HUES6 (cell line): ENCODE data around the gene CHRNB2.

Experiments used
- H3K27ac ChIP-seq: 2 replicates; pipeline ENCODE4 v1.7.0; 2013; ENCODE audit warnings: low read depth, mild to moderate bottlenecking, low read length, inconsistent platforms
- H3K27me3 ChIP-seq: 2 replicates; pipeline ENCODE4 v1.6.1; 2013; ENCODE audit warnings: low read length; ENCODE audit not compliant: control insufficient read depth, insufficient read depth
- H3K36me3 ChIP-seq: 2 replicates; pipeline ENCODE4 v1.6.1; 2013; ENCODE audit warnings: low read length; ENCODE audit not compliant: control insufficient read depth, insufficient read depth
- H3K4me1 ChIP-seq: 2 replicates; pipeline ENCODE4 v1.6.1; 2013; ENCODE audit warnings: low read length; ENCODE audit not compliant: control insufficient read depth, insufficient read depth
- H3K4me3 ChIP-seq: 2 replicates; pipeline ENCODE4 v1.5.1; 2013; ENCODE audit warnings: low read depth, low read length
- H3K9ac ChIP-seq: one replicate; pipeline ENCODE4 v1.6.1; 2013; ENCODE audit warnings: mild to moderate bottlenecking, low read length
- H3K9me3 ChIP-seq: 2 replicates; pipeline ENCODE4 v1.6.1; 2013; ENCODE audit warnings: low read depth, low read length; ENCODE audit not compliant: control insufficient read depth, insufficient read depth

CHRNB2 gene

DNA sequence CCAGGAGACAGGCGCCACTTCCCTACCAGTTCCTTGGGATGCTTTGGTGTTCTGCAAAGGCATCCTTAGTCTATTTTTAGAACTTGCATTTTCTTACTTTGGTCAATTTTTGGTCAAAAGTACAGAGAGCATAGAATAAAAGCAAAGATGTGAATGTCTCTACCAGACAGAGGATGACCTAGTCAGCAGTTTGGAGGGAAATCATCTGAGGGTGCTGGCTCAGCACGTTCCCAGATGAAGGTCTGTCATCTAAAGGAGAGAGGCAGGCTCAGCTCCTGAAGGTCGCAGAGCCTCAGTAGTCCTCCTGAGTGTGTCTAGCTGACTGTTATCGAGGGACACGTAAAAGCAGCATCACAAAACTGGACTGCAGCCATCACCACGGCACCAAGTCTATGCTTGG is 15.3 kb downstream of the CHRNB2 start:
- no peak overlapping the region for H3K4me3 ChIP-seq
- H3K4me1 ChIP-seq = no peaks in the 10 kb centered on the region
- H3K9ac ChIP-seq = no peak overlapping the region
- H3K36me3 ChIP-seq = peaks cover 99% of the 10 kb centered on the region
- no peaks in the 10 kb centered on the region for H3K27me3 ChIP-seq
- H3K9me3 ChIP-seq = no peaks in the 10 kb centered on the region
- no peak overlapping the region for H3K27ac ChIP-seq

DNA sequence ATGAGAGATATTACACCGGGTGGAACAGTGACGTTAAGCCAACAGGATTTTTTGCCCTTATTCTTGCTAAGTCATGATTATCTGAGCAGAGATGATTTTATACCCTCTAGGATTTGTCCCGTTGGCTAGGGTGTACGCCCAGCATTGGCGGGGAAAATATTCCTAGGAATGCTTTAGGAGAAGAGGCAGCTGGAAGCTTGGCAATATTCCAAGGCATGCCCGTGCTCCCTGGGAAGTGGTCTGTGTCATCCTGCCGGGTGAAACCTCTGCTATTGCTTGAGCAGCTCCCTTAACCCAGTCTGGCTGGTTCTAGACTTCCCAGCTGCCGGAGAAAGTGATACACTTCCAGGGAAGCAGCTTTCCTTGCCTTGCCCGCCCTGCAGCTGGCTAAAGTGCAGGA is 16.2 kb downstream of the CHRNB2 start:
- H3K36me3 ChIP-seq = peaks cover 99% of the 10 kb centered on the region
- no peak overlapping the region for H3K9ac ChIP-seq
- no peaks in the 10 kb centered on the region for H3K4me1 ChIP-seq
- H3K9me3 ChIP-seq = no peaks in the 10 kb centered on the region
- H3K4me3 ChIP-seq = no peak overlapping the region
- no peaks in the 10 kb centered on the region for H3K27me3 ChIP-seq
- H3K27ac ChIP-seq = no peak overlapping the region

DNA sequence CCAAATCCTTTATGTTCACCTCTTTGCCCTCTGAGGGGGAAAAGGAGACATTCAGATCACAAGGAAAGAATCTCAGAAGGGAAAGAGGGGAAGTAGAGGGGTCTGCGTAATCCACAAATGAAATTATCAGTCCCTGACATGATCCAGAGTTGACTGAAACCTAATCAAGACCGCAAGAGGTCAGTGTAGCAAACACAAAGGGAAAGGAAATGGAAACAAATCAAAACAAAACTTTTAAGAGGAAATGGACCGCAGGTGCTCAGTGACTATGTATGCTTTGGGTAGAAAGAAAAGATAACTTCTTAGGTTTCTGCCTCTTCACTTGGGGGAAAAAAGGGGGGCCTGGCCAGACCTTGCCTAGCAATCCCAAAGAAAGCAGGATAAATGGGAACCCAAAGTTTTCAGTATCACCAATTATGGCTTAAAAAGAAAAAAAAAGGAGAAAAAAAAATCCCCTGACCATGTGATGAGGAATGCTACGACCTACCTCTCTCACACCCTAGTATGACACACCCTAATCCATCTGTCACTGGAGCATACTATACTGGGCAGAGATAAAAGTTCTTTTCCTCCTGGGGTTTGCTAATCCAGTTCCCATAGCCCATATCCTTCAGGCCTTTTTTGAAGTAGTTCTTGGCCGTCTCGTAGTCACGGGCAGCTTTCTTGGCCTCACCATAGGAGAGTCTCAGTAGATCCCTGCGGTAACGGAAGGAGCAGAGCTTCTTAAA is 16.9 kb downstream of the CHRNB2 start:
- Histone ChIP-seq H3K27ac (no peak overlapping the region), H3K27me3 (no peaks in the 10 kb centered on the region), H3K36me3 (peaks cover 99% of the 10 kb centered on the region), H3K4me1 (no peaks in the 10 kb centered on the region), H3K4me3 (no peak overlapping the region), H3K9me3 (no peaks in the 10 kb centered on the region), H3K9ac (no peak overlapping the region)

DNA sequence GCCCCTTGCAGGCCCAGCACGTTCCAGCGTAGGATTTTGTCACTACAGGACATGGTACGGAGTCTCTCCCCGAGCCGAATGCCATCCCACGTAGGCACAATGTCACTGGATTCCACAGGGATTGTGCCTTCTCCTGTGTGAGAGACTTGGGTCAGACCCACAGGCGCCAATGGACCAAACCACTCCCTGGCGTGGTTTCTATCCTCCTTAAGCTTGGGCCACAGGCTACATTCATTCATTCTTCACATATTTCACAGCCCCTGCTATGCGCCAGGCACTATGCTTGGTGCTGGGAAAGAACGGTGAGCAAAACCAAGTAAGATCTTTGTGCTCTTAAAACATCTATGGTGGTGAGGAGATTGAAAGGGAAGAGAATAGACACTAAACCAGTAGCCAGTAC is 18.7 kb downstream of the CHRNB2 start:
- Histone ChIP-seq H3K9me3 (no peaks in the 10 kb centered on the region), H3K4me1 (no peaks in the 10 kb centered on the region), H3K4me3 (no peak overlapping the region), H3K27me3 (no peaks in the 10 kb centered on the region), H3K36me3 (peaks cover 99% of the 10 kb centered on the region), H3K27ac (no peak overlapping the region), H3K9ac (no peak overlapping the region)

DNA sequence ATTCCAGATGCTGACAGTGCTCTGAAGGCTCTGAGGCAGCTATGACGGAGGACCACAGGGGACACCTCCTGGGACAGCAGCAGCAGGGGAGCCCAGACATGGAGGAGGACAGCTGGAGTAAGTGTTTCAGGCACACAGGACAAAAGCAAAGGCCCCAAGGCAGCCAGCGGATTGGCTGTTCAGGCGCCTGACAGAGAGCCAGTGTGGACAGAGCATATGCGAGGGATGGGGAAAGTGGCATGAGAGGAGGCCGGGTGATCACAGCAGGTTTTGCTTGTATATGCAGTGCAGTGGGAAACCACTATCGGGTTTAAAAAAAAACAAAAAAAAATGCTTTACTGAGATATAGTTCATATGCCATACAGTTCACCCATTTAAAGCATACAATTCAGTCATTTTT is 19.1 kb downstream of the CHRNB2 start:
- no peak overlapping the region for H3K9ac ChIP-seq
- H3K4me1 ChIP-seq = no peaks in the 10 kb centered on the region
- no peaks in the 10 kb centered on the region for H3K9me3 ChIP-seq
- H3K36me3 ChIP-seq = peaks cover 100% of the 10 kb centered on the region
- no peak overlapping the region for H3K4me3 ChIP-seq
- no peak overlapping the region for H3K27ac ChIP-seq
- H3K27me3 ChIP-seq = no peaks in the 10 kb centered on the region

DNA sequence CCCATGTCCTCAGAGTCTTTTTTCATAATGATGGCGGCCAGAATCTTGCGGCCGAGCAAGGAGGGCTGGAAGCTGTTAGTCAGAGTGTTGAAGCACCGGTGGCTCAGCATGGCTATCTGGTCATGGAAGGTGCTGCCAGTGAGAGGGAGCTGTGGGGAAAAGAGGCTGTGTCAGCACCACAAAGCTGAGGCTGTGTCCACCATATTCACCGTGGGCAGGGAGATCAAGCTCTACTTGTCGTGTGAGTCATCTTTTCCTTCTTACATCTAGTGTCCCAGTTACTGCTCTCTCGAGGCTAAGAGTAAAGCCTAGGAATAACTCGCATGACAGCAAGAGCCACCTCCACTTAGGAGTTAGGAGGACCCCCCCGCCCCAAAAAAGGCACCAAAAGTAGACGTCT is 22.2 kb downstream of the CHRNB2 start:
- H3K4me3 ChIP-seq = no peak overlapping the region
- no peak overlapping the region for H3K9ac ChIP-seq
- H3K27ac ChIP-seq = no peak overlapping the region
- no peaks in the 10 kb centered on the region for H3K27me3 ChIP-seq
- peaks cover 98% of the 10 kb centered on the region for H3K36me3 ChIP-seq
- no peaks in the 10 kb centered on the region for H3K4me1 ChIP-seq
- no peaks in the 10 kb centered on the region for H3K9me3 ChIP-seq

DNA sequence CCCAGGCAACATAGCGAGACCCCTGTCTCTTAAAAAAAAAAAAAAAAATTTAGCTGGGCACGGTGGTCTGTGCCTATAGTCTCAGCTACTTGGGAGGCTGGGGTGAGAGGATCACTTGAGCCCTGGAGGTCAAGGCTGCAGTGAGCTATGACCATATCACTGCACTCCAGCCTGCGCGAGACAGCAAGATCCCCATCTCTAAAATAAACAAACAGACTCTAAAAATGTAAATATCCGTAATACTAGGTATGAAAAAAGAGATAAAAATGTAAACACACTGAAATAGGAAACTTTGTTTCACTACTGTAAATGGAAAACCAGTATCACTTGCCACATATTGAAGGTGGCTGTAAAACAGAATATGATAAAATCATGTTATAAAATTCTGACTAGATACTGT is 23.2 kb downstream of the CHRNB2 start:
- no peaks in the 10 kb centered on the region for H3K27me3 ChIP-seq
- no peaks in the 10 kb centered on the region for H3K9me3 ChIP-seq
- H3K4me3 ChIP-seq = no peak overlapping the region
- no peak overlapping the region for H3K27ac ChIP-seq
- peaks cover 97% of the 10 kb centered on the region for H3K36me3 ChIP-seq
- no peak overlapping the region for H3K9ac ChIP-seq
- H3K4me1 ChIP-seq = no peaks in the 10 kb centered on the region

DNA sequence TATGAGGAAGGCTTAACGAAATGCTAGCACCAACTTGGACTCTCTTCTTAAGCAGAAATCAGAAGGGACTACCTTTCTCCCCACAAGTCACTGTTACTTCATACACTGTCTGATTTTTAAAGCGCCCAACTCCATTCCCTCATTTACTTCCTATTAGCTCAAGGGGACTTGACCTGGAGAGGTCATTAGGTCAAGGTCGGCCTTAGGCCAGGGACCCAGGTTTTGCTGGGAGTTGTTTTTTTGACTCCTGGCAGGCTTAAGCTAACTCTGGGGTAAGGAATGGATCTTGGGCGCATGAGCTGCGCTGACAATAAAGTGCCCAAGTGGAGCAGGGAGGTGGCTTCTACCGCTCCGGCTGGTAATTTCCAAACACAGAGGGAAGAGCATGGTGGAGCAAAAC is 23.6 kb downstream of the CHRNB2 start:
- H3K36me3 ChIP-seq = peaks cover 97% of the 10 kb centered on the region
- no peak overlapping the region for H3K4me3 ChIP-seq
- H3K27ac ChIP-seq = no peak overlapping the region

DNA sequence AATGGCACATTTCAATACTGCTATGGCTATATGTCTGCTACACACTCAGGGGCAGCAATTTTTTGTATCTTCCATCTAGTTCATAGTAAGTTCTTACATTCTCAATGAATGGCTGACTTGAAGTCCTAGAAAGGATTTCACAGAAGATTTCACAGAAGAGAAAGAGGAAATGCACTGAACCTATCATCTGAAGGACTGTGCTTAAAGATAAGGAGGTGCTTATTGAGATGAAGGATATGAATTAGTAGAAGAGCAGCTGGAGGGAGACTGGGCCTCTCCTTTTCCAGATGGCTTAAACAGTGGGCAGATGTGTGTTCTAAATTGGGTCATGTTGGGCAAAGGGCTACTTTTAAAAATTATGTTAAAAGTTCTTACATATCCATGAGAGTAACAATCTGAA is 25.8 kb downstream of the CHRNB2 start:
- no peaks in the 10 kb centered on the region for H3K9me3 ChIP-seq
- H3K36me3 ChIP-seq = peaks cover 97% of the 10 kb centered on the region
- no peak overlapping the region for H3K27ac ChIP-seq
- H3K9ac ChIP-seq = no peak overlapping the region
- no peaks in the 10 kb centered on the region for H3K4me1 ChIP-seq
- no peak overlapping the region for H3K4me3 ChIP-seq
- H3K27me3 ChIP-seq = no peaks in the 10 kb centered on the region

More for the DNA sequence above, 23.6 kb downstream of the CHRNB2 start:
- Histone ChIP-seq H3K4me1 (no peaks in the 10 kb centered on the region), H3K9me3 (no peaks in the 10 kb centered on the region), H3K9ac (no peak overlapping the region), H3K27me3 (no peaks in the 10 kb centered on the region)

DNA sequence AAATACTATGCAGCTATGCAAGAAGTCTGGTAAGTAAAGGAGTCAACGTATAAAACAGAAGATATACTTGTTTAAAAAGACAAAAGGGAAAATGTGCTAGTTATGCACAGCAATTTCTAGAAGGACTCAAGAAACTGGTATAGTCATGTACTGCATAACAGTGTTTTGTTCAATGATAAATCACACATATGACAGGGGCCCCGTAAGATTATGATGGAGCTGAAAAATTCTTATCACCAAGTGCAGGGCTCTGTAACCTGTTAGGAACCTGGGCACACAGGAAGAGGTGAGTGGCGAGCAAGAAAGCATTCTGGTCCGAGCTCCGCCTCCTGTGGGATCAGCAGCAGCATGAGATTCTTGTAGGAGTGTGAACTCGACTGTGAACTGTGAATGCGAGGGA is 27.2 kb downstream of the CHRNB2 start:
- Histone ChIP-seq H3K9me3 (no peaks in the 10 kb centered on the region), H3K27ac (no peak overlapping the region), H3K9ac (no peak overlapping the region), H3K36me3 (peaks cover 97% of the 10 kb centered on the region), H3K4me3 (no peak overlapping the region), H3K27me3 (no peaks in the 10 kb centered on the region), H3K4me1 (no peaks in the 10 kb centered on the region)

DNA sequence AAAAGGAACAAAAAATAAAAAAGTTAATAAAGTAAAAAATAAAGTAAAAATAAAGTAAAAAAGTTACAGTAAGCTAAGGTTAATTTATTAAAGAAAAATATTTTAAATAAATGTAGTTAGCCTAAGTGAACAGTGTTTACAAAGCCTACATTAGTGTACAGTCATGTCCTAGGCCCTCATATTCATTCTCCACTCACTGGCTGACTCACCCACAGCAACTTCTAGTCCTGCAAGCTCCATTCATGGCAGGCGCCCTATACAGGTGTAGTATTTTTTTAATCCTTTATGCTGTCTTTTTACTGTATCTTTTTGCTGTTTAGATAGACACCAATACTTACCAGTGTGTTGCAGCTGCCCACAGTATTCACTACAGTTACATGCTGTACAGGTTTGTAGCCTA is 28.0 kb downstream of the CHRNB2 start:
- H3K4me1 ChIP-seq = no peaks in the 10 kb centered on the region
- H3K27me3 ChIP-seq = no peaks in the 10 kb centered on the region
- H3K4me3 ChIP-seq = no peak overlapping the region
- H3K9me3 ChIP-seq = no peaks in the 10 kb centered on the region
- H3K27ac ChIP-seq = no peak overlapping the region
- H3K36me3 ChIP-seq = peaks cover 93% of the 10 kb centered on the region
- no peak overlapping the region for H3K9ac ChIP-seq
